Erythroblast (primary cell): ENCODE measurements around the gene ACVRL1.

Experiments used
- DNase-seq, 2 experiments: peaks; one replicate each; lab custom pipeline; 2025; lab: John Stamatoyannopoulos, UW
- GATA1 ChIP-seq: IDR thresholded peaks from 2 replicates; pipeline ENCODE4 v1.6.1; 2011; ENCODE audit warnings: low read depth, mild to moderate bottlenecking, control low read depth, low read length, moderate library complexity
- POLR2A ChIP-seq: IDR thresholded peaks from 2 replicates; pipeline ENCODE4 v1.6.1; 2011; ENCODE audit warnings: mild to moderate bottlenecking, low read length

Gene ACVRL1

GRCh38 chr12:51886021-51886710 lies 21.1 kb upstream of the ACVRL1 start:
- DNase-seq = peak in 1 of 2 experiments; percentile 63
- TF ChIP-seq POLR2A = no peak
- no peak for TF ChIP-seq GATA1

- no peak for TF ChIP-seq GATA1
- no peak for TF ChIP-seq POLR2A
- peak; percentile 35 to 69 for DNase-seq
Observed at GRCh38 chr12:51887476-51888315, 19.6 kb upstream of the ACVRL1 start, which contains the start of gene ANKRD33. ANKRD33 (plus strand) TSS chr12:51888103; CDS start chr12:51888187, 84 bp downstream.

- no peak for DNase-seq
- TF ChIP-seq GATA1 = no peak
- no peak for TF ChIP-seq POLR2A
Observed at GRCh38 chr12:51888316-51889215, 18.7 kb upstream of the ACVRL1 start.

- no peak for TF ChIP-seq POLR2A
- no peak for TF ChIP-seq GATA1
Observed at GRCh38 chr12:51889216-51890132, 17.8 kb upstream of the ACVRL1 start.

GRCh38 chr12:51890133-51890464 lies 17.2 kb upstream of the ACVRL1 start:
- no peak for TF ChIP-seq GATA1
- TF ChIP-seq POLR2A = no peak
- no peak for DNase-seq

More at GRCh38 chr12:51889216-51890132, 17.8 kb upstream of the ACVRL1 start:
- DNase-seq = peak in 1 of 2 experiments; percentile 10

GRCh38 chr12:51890511-51891171 lies 16.7 kb upstream of the ACVRL1 start:
- TF ChIP-seq GATA1 (no peak), POLR2A (no peak)
- DNase-seq = no peak

GRCh38 chr12:51891843-51892242 lies 15.5 kb upstream of the ACVRL1 start:
- TF ChIP-seq POLR2A (no peak), GATA1 (no peak)

GRCh38 chr12:51893786-51894185 lies 13.5 kb upstream of the ACVRL1 start:
- DNase-seq = no peak
- no peak for TF ChIP-seq POLR2A
- TF ChIP-seq GATA1 = no peak

More at GRCh38 chr12:51891843-51892242, 15.5 kb upstream of the ACVRL1 start:
- DNase-seq = peak in 1 of 2 experiments; percentile 16

GRCh38 chr12:51895378-51896135 lies 11.7 kb upstream of the ACVRL1 start:
- TF ChIP-seq GATA1 = no peak
- TF ChIP-seq POLR2A = no peak

GRCh38 chr12:51896236-51896635 lies 11.1 kb upstream of the ACVRL1 start:
- no peak for DNase-seq
- TF ChIP-seq POLR2A = no peak
- TF ChIP-seq GATA1 = no peak

More at GRCh38 chr12:51895378-51896135, 11.7 kb upstream of the ACVRL1 start:
- no peak for DNase-seq

GRCh38 chr12:51897181-51897580 lies 10.1 kb upstream of the ACVRL1 start:
- DNase-seq = no peak
- TF ChIP-seq POLR2A (no peak), GATA1 (no peak)
